Thoracic aorta (tissue), 2 donors: Measurements from ENCODE around the gene EIF3F. TPM values are rescaled to one million over a fixed set of nuclear protein-coding genes. Genes with fewer than 3 reads are reported as not detected.

Experiments
- ATAC-seq: fragments of 150-250 bp; one replicate; pipeline ENCODE4 v1.8.0; 2017; ENCODE audit warnings: low read depth; ENCODE audit not compliant: insufficient number of reproducible peaks, low FRiP score
- DNase-seq: peaks from one replicate; pipeline ENCODE4 v3.0.0-alpha.2; 2020; ENCODE audit warnings: low spot score
- H3K27ac ChIP-seq, 2 donors: fragments of 200-600 bp; sonication (generic); 1 replicate in 1 of 2; 2 replicates in 1 of 2; pipeline ENCODE4 v1.5.1; 2016; ENCODE audit warnings: mild to moderate bottlenecking in 2 of 2, moderate library complexity in 2 of 2
- H3K27me3 ChIP-seq: fragments of 200-600 bp; sonication (generic); replicated peaks from 2 replicates; pipeline ENCODE4 v1.6.0; 2016; ENCODE audit warnings: mild to moderate bottlenecking; ENCODE audit not compliant: insufficient read depth
- H3K36me3 ChIP-seq: fragments of 200-600 bp; sonication (generic); one replicate; pipeline ENCODE4 v1.5.1; 2016
- H3K4me1 ChIP-seq, 2 donors: fragments of 200-600 bp; sonication (generic); 1 replicate in 1 of 2; 2 replicates in 1 of 2; pipeline versions ENCODE4 v1.5.1 to v1.6.0; 2016; ENCODE audit warnings: low read depth in 2 of 2, mild to moderate bottlenecking in 1 of 2; ENCODE audit not compliant: control insufficient read depth in 1 of 2
- H3K4me3 ChIP-seq: fragments of 200-600 bp; sonication (generic); 2 replicates; pipeline ENCODE4 v1.5.1; 2016; ENCODE audit warnings: mild to moderate bottlenecking
- H3K9me3 ChIP-seq: fragments of 200-600 bp; sonication (generic); 2 replicates; pipeline ENCODE4 v1.5.1; 2016
- total RNA-seq, 2 donors: library from RNA; depleted of rRNA; stranded (reverse); fragments of >200 nt; gene quantifications; one replicate each; pipeline versions ENCODE4 v1.1.0 to v1.2.3, GENCODE V29; 2016
- TF ChIP-seq, protein P1 (sequence below): fragments of 200-600 bp; sonication (generic); IDR thresholded peaks from one replicate; pipeline ENCODE4 v1.5.1; 2019; ENCODE audit warnings: antibody characterized with exemption

Gene EIF3F
- total RNA-seq, 2 donors from 2014 or later: 125 to 166 TPM

DNA sequence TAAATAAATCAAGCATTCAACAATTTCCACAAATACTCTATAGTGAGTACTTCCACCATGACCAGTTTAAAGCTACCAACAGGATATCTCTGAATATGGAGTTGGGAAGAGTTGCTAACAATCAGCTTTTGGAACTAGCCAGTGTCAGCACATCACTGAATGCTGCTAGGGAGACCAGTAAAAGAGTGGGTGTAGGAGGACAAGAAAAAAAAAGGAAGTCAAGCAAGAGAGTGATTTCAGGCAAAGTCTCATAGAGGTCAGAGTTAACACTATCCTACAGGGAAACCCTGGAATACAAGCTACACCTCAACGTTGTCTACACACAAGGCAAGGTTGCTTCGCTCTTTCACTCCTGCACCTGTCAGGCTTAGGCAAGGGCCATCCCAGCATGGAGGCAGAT is 24.2 kb downstream of the EIF3F start:
- Histone ChIP-seq H3K27ac (no peak overlapping the region), H3K9me3 (no peaks in the 10 kb centered on the region), H3K36me3 (no peaks in the 10 kb centered on the region), H3K4me3 (no peak overlapping the region), H3K4me1 (no peaks in the 10 kb centered on the region), H3K27me3 (no peaks in the 10 kb centered on the region)
- DNase-seq: no peak
- TF ChIP-seq, protein P1, sequence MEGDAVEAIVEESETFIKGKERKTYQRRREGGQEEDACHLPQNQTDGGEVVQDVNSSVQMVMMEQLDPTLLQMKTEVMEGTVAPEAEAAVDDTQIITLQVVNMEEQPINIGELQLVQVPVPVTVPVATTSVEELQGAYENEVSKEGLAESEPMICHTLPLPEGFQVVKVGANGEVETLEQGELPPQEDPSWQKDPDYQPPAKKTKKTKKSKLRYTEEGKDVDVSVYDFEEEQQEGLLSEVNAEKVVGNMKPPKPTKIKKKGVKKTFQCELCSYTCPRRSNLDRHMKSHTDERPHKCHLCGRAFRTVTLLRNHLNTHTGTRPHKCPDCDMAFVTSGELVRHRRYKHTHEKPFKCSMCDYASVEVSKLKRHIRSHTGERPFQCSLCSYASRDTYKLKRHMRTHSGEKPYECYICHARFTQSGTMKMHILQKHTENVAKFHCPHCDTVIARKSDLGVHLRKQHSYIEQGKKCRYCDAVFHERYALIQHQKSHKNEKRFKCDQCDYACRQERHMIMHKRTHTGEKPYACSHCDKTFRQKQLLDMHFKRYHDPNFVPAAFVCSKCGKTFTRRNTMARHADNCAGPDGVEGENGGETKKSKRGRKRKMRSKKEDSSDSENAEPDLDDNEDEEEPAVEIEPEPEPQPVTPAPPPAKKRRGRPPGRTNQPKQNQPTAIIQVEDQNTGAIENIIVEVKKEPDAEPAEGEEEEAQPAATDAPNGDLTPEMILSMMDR: no peak
- no peak for ATAC-seq

DNA sequence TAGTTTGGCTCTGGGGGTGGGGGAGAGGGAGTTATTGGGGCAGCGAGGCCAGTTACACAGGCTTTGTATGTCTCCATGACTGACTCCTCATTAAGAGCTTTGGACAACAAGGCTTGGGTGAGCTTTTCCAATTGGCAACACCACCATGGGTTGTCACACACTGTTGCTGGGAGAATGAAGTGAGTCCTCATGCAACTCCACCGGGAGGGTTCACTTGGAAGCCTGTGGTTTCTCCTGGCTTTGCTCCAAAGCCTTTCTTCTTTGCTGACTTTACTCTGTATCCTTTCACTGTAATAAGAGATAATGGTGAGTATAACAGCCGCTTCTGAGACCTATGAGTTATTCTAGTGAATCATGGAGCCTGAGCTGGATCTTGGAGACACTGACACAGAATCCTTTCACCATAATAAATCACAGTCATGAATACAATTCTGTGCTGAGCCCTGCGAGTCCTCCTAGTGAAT is 24.9 kb downstream of the EIF3F start:
- H3K9me3 ChIP-seq: no peaks in the 10 kb centered on the region
- no peaks in the 10 kb centered on the region for H3K4me1 ChIP-seq
- no peak overlapping the region for H3K27ac ChIP-seq
- no peak overlapping the region for H3K4me3 ChIP-seq
- no peak for DNase-seq
- H3K36me3 ChIP-seq: no peaks in the 10 kb centered on the region
- no peak for ATAC-seq
- TF ChIP-seq, protein P1: no peak
- H3K27me3 ChIP-seq: no peaks in the 10 kb centered on the region

DNA sequence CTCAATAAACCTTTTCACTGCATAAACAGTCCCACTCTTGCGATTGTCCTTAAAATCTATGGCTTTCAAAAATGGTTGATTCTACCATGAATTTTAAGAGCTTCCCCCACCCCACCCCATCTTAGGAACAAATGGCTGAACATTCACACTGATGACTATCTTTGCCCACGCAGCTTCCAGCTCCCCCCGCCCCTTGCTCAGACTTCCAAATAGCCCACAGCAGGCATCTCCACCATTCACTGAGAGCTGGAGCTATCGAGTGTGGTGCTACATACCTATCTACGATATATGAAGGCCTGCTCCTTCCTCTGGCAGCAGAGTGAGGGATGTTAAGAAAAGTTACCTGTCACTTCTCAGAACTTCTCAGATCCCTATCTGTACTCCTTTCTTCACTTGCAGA is 26.7 kb downstream of the EIF3F start:
- H3K27me3 ChIP-seq: no peaks in the 10 kb centered on the region

DNA sequence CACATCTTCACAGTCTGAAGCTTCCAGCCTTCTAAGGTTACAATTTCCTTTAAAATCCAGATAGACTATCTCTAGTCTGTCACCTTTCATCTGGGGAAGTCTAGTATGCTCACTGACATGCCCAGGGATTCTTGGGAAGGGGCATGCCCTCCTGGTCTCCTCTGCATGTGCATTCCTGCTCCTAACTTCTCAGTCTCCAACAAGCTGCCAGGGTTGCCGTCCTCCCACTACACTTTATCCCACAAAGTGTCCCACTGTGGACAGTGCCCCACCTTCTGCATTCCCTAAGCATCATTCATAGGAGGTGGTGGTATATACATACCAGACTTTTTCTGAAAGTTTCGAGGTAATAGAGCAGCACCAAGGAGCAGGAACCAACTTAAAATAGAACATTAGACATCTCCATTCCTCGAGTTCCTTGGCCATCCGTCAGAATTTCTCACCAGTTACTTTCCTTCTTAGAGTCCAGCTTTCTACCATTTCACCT is 28.7 kb downstream of the EIF3F start:
- Histone ChIP-seq H3K27me3 (no peaks in the 10 kb centered on the region), H3K9me3 (no peaks in the 10 kb centered on the region), H3K4me1 (peaks cover 0 to 16% of the 10 kb centered on the region in 2 donors), H3K36me3 (no peaks in the 10 kb centered on the region), H3K27ac (no peak overlapping the region), H3K4me3 (no peak overlapping the region)
- TF ChIP-seq, protein P1: no peak
- DNase-seq (no peak), ATAC-seq (no peak)

More for the DNA sequence above, 26.7 kb downstream of the EIF3F start:
- no peaks in the 10 kb centered on the region for H3K9me3 ChIP-seq
- no peak overlapping the region for H3K4me3 ChIP-seq
- DNase-seq (no peak), ATAC-seq (no peak)
- H3K36me3 ChIP-seq: no peaks in the 10 kb centered on the region
- H3K4me1 ChIP-seq: peaks cover 0 to 6% of the 10 kb centered on the region in 2 donors
- H3K27ac ChIP-seq: no peak overlapping the region
- TF ChIP-seq, protein P1: no peak

DNA sequence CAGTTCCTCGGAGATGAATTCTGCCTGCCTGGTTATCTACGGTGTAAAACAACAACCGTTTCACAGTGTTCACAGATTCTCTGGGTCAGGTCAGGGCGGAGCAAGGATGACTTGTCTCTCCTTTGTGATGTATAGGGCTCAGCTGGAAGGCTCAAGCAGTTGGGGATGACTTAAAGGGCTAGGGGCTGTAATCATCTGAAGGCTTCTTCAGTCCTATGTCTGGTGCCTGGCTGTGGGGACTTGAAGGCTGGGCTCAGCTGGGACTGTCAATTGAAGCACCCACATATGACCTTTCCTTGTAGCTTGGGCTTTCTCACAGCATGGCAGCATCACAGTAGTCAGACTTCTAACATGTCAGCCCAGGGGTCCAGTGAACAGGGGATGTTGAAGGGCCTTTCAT is 29.3 kb downstream of the EIF3F start:
- H3K4me3 ChIP-seq: no peak overlapping the region
- TF ChIP-seq, protein P1: no peak
- H3K9me3 ChIP-seq: no peaks in the 10 kb centered on the region
- DNase-seq (no peak), ATAC-seq (no peak)
- H3K4me1 ChIP-seq: peaks cover 0 to 16% of the 10 kb centered on the region in 2 donors
- no peaks in the 10 kb centered on the region for H3K36me3 ChIP-seq
- H3K27me3 ChIP-seq: no peaks in the 10 kb centered on the region
- no peak overlapping the region for H3K27ac ChIP-seq
